ENCODE measurements around the gene TKT. TPM values are rescaled to one million over a fixed set of nuclear protein-coding genes. Genes with fewer than 3 reads are reported as not detected.

Gene TKT
- total RNA-seq, 4 donors from 2014 or later, result 18.5 to 41.3 (median 23.8) TPM

- Histone ChIP-seq H3K36me3 (peaks cover 2 to 86% of the 10 kb centered on the region in 2 donors), H3K27ac (no peak overlapping the region), H3K4me1 (peaks cover 7 to 14% of the 10 kb centered on the region in 2 donors), H3K27me3 (no peaks in the 10 kb centered on the region), H3K9me3 (no peaks in the 10 kb centered on the region), H3K4me3 (no peak overlapping the region)
- ATAC-seq (no peak), DNase-seq (no peak)
- in situ Hi-C loops (cut with MboI; ENCODE audit: low sequenced_read_pairs in 4 of 4), result no loop called here
- TF ChIP-seq POLR2A (IDR thresholded peaks at IDR 0.05), result no peak
- TF ChIP-seq, protein P1, sequence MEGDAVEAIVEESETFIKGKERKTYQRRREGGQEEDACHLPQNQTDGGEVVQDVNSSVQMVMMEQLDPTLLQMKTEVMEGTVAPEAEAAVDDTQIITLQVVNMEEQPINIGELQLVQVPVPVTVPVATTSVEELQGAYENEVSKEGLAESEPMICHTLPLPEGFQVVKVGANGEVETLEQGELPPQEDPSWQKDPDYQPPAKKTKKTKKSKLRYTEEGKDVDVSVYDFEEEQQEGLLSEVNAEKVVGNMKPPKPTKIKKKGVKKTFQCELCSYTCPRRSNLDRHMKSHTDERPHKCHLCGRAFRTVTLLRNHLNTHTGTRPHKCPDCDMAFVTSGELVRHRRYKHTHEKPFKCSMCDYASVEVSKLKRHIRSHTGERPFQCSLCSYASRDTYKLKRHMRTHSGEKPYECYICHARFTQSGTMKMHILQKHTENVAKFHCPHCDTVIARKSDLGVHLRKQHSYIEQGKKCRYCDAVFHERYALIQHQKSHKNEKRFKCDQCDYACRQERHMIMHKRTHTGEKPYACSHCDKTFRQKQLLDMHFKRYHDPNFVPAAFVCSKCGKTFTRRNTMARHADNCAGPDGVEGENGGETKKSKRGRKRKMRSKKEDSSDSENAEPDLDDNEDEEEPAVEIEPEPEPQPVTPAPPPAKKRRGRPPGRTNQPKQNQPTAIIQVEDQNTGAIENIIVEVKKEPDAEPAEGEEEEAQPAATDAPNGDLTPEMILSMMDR (IDR thresholded peaks at IDR 0.05 in 4 of 5, conservative IDR thresholded peaks at IDR 0.05 in 1 of 5), result no peak
- intact Hi-C loops (cut with DNase I; ENCODE audit: low total_unique reads), result no loop called here
Observed at GRCh38 chr3:53232641-53233377, 23.0 kb downstream of the TKT start.

- Histone ChIP-seq H3K9me3 (no peaks in the 10 kb centered on the region), H3K27me3 (no peaks in the 10 kb centered on the region), H3K4me3 (no peak overlapping the region), H3K27ac (no peak overlapping the region), H3K4me1 (peaks cover 7 to 12% of the 10 kb centered on the region in 2 donors), H3K36me3 (peaks cover 7 to 91% of the 10 kb centered on the region in 2 donors)
- intact Hi-C loops (cut with DNase I; ENCODE audit: low total_unique reads), result no loop called here
- DNase-seq (no peak), ATAC-seq (no peak)
- in situ Hi-C loops (cut with MboI; ENCODE audit: low sequenced_read_pairs in 4 of 4), result no loop called here
- TF ChIP-seq POLR2A (IDR thresholded peaks at IDR 0.05), result no peak
- TF ChIP-seq, protein P1 (IDR thresholded peaks at IDR 0.05 in 4 of 5, conservative IDR thresholded peaks at IDR 0.05 in 1 of 5), result no peak
Observed at GRCh38 chr3:53231532-53232511, 24.0 kb downstream of the TKT start.

DNA sequence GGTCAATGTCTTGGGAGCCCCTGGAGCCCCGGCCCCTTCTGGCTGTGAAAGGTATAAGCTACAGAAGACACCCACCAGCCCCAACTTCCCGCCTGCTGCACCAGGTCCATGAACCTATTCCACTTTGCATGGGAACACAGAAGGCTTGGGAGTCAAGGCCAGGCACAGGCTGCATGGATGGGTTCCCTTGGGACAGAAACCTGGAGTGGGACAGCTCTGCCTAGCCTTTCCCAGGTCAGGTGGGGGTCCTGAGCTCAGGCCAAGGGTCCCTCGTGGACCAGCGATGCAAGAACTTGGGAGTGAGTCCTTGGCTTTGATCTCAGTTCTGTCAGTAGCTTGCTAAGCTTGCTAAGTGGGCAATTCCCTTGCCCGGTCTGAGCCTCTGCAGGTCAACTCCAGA lies 25.0 kb downstream of the TKT start:
- no peak overlapping the region for H3K4me3 ChIP-seq
- H3K27me3 ChIP-seq, result no peaks in the 10 kb centered on the region
- DNase-seq (no peak), ATAC-seq (no peak)
- H3K9me3 ChIP-seq, result no peaks in the 10 kb centered on the region
- TF ChIP-seq, protein P1 (IDR thresholded peaks at IDR 0.05 in 4 of 5, conservative IDR thresholded peaks at IDR 0.05 in 1 of 5), result no peak
- TF ChIP-seq POLR2A (IDR thresholded peaks at IDR 0.05), result no peak
- H3K27ac ChIP-seq, result no peak overlapping the region
- intact Hi-C loops (cut with DNase I; ENCODE audit: low total_unique reads) (no loop called here), in situ Hi-C loops (cut with MboI; ENCODE audit: low sequenced_read_pairs in 4 of 4) (no loop called here)
- H3K36me3 ChIP-seq, result peaks cover 7 to 100% of the 10 kb centered on the region in 2 donors
- H3K4me1 ChIP-seq, result peaks cover 0 to 2% of the 10 kb centered on the region in 2 donors

GRCh38 chr3:53230041-53230621 lies 25.7 kb downstream of the TKT start:
- TF ChIP-seq POLR2A (IDR thresholded peaks at IDR 0.05), result no peak
- no peaks in the 10 kb centered on the region for H3K27me3 ChIP-seq
- intact Hi-C loops (cut with DNase I; ENCODE audit: low total_unique reads), result no loop called here
- no peak overlapping the region for H3K4me3 ChIP-seq
- ATAC-seq (no peak), DNase-seq (no peak)
- no peaks in the 10 kb centered on the region for H3K9me3 ChIP-seq
- H3K36me3 ChIP-seq, result peaks cover 7 to 100% of the 10 kb centered on the region in 2 donors
- no peak overlapping the region for H3K27ac ChIP-seq
- H3K4me1 ChIP-seq, result no peaks in the 10 kb centered on the region
- in situ Hi-C loops (cut with MboI; ENCODE audit: low sequenced_read_pairs in 4 of 4), result no loop called here
